Psoas muscle (tissue), 8 donors: Measurements from ENCODE around the gene CSHL1. TPM values are rescaled to one million over a fixed set of nuclear protein-coding genes. Genes with fewer than 3 reads are reported as not detected.
A peak's percentile ranks its signal among the peaks of the same experiment; 100 is the strongest.
"Not testable (repeated sequence)": the region's sequence is repeated elsewhere in the genome, so short reads cannot be mapped to it uniquely, and the experiment has no call there.

Experiments used
- ATAC-seq, 4 donors: fragments of 200-7000 bp; cut with Tn5 transposase; one replicate each; pipeline ENCODE4 v1.9.1; 2020; ENCODE audit warnings: moderate library complexity in 3 of 4, mild to moderate bottlenecking in 2 of 4
- DNase-seq, 2 donors: peaks; one replicate each; pipeline ENCODE4 v3.0.0-alpha.2; 2020
- H3K27ac ChIP-seq: fragments of 200-600 bp; one replicate; pipeline ENCODE4 v1.8.0; 2022
- H3K27me3 ChIP-seq, 3 donors: fragments of 200-600 bp in 1 of 3; one replicate each; pipeline versions ENCODE4 v1.6.1 to v1.8.0; 2013 to 2022; ENCODE audit warnings: low read length in 2 of 3, mild to moderate bottlenecking in 2 of 3, moderate library complexity in 1 of 3; ENCODE audit not compliant: insufficient read depth in 3 of 3
- H3K36me3 ChIP-seq, 2 donors: fragments of 200-600 bp in 1 of 2; one replicate each; pipeline versions ENCODE4 v1.6.1 to v1.8.0; 2013 to 2022; ENCODE audit warnings: low read depth in 1 of 2, mild to moderate bottlenecking in 1 of 2, moderate library complexity in 1 of 2; ENCODE audit not compliant: insufficient read depth in 1 of 2
- H3K4me1 ChIP-seq: fragments of 200-600 bp; one replicate; pipeline ENCODE4 v1.8.0; 2022
- H3K4me3 ChIP-seq: fragments of 200-600 bp; one replicate; pipeline ENCODE4 v1.8.0; 2022; ENCODE audit warnings: mild to moderate bottlenecking
- H3K9me3 ChIP-seq: fragments of 200-600 bp; one replicate; pipeline ENCODE4 v1.8.0; 2022
- CTCF ChIP-seq: fragments of 200-600 bp; IDR thresholded peaks from one replicate; pipeline ENCODE4 v1.8.0; 2022; ENCODE audit warnings: antibody characterized with exemption
- WGBS, 3 donors: extraction: QIAGEN DNeasy Blood & Tissue Kit; methylation state at CpG; one replicate each; pipeline versions ENCODE4 v1.1.6 to v1.1.7; 2013; 5-methylcytosine and 5-hydroxymethylcytosine counted together
- intact Hi-C, 2 donors: fragments of 100-400 bp; cut with DNase I; formaldehyde crosslinking; loops; one replicate each; pipeline versions ENCODE4 v1.11.0 to v1.14.2; 2022
- polyA plus RNA-seq, 3 donors: library from polyadenylated mRNA; stranded (reverse); fragments of 200-250 nt; gene quantifications; one replicate each; pipeline ENCODE4 v1.2.3, GENCODE V29; 2013
- total RNA-seq, 4 donors: library from RNA; stranded (reverse); fragmentation: NEBNext Ultra II Directional in 2 of 4; extraction: Animal tissue kit (Norgen Biotek cat#: 25700) in 2 of 4; gene quantifications; one replicate each; pipeline versions ENCODE4 v1.2.1 to v1.2.4, GENCODE V29; 2021 to 2023
- donor health status: healthy with polysubstance abuse.
- donor health status: DM: no; HTN: no; CAD: no; lungs with moderate emphysema.
- donor health status: Bipolar disorder and iron deficiency.
- donor health status: healthy.
- donor health status: DM: yes; HTN: yes; CAD: no.
- donor health status: DM: no; HTN: no; CAD: no.
- donor health status: DM: no; HTN: no; CAD: no.
- donor health status: DM: yes; HTN: yes; CAD: no.

The CSHL1 gene
- total and polyA plus RNA-seq, 7 donors: not detected

GRCh38 chr17:63925615-63926014 lies 14.6 kb upstream of the CSHL1 start:
- intact Hi-C loops: no loop called here
- peaks cover 6% of the 10 kb centered on the region for H3K4me1 ChIP-seq
- H3K9me3 ChIP-seq: no peaks in the 10 kb centered on the region
- H3K27ac ChIP-seq: no peak overlapping the region
- DNase-seq (no peak), ATAC-seq (no peak)
- no peak overlapping the region for H3K4me3 ChIP-seq
- H3K27me3 ChIP-seq: no peaks in the 10 kb centered on the region
- no peaks in the 10 kb centered on the region for H3K36me3 ChIP-seq
- 80 to 83% (median 81%) methylated on average over 5 of the region's 5 CpGs for WGBS, 3 donors
- no peak for TF ChIP-seq CTCF

- H3K36me3 ChIP-seq, H3K27me3 ChIP-seq, DNase-seq, intact Hi-C loops, H3K27ac ChIP-seq, H3K4me1 ChIP-seq, H3K9me3 ChIP-seq, ATAC-seq, H3K4me3 ChIP-seq: not testable (repeated sequence)
- 78 to 82% (median 79%) methylated on average over 9 of the region's 9 CpGs for WGBS, 3 donors
Observed at GRCh38 chr17:63922402-63922801, 11.3 kb upstream of the CSHL1 start.

GRCh38 chr17:63920779-63921178 lies 9.7 kb upstream of the CSHL1 start:
- DNase-seq, H3K9me3 ChIP-seq, H3K36me3 ChIP-seq, intact Hi-C loops, H3K4me3 ChIP-seq, H3K27ac ChIP-seq, H3K27me3 ChIP-seq, ATAC-seq, H3K4me1 ChIP-seq: not testable (repeated sequence)
- 91 to 99% (median 92%) methylated on average over 5 of the region's 5 CpGs for WGBS, 3 donors

GRCh38 chr17:63920050-63920449 lies 9.0 kb upstream of the CSHL1 start:
- DNase-seq, intact Hi-C loops, H3K36me3 ChIP-seq, H3K4me3 ChIP-seq, H3K27me3 ChIP-seq, H3K9me3 ChIP-seq, H3K27ac ChIP-seq, H3K4me1 ChIP-seq, ATAC-seq: not testable (repeated sequence)
- 84 to 90% (median 86%) methylated on average over 6 of the region's 6 CpGs for WGBS, 3 donors

- DNase-seq (peak; percentile 47 to 65), ATAC-seq (peak; percentile 87 to 97 (median 92))
- WGBS, 3 donors: 40 to 47% (median 42%) methylated on average over 8 of the region's 8 CpGs
- Histone ChIP-seq H3K9me3 (no peaks in the 10 kb centered on the region), H3K4me3 (no peak overlapping the region), H3K27me3 (no peaks in the 10 kb centered on the region), H3K36me3 (no peaks in the 10 kb centered on the region), H3K27ac (no peak overlapping the region), H3K4me1 (no peaks in the 10 kb centered on the region)
- peak; percentile 95 for TF ChIP-seq CTCF
- intact Hi-C loops: loop anchor here (2.0 to 10.0 kb wide), 3 partner anchors 71 to 215 kb away; partner anchors contain the start of gene ERN1 (in 1 of the 2)
Observed at GRCh38 chr17:63919311-63919723, 8.3 kb upstream of the CSHL1 start.

GRCh38 chr17:63918789-63919305 lies 7.8 kb upstream of the CSHL1 start, which contains the start of gene GH1:
TSS of gene GH1 (minus strand) at chr17:63918839. CDS start at chr17:63918776, 63 bp downstream.
- intact Hi-C loops: loop anchor here (2.0 to 10.0 kb wide), 3 partner anchors 72 to 216 kb away; partner anchors contain the start of gene ERN1 (in 1 of the 2)
- H3K4me1 ChIP-seq, H3K9me3 ChIP-seq, H3K4me3 ChIP-seq, H3K27ac ChIP-seq, ATAC-seq, DNase-seq, H3K27me3 ChIP-seq, H3K36me3 ChIP-seq: not testable (repeated sequence)
- WGBS, 3 donors: 51 to 53% (median 51%) methylated on average over 10 of the region's 10 CpGs
